Vagina (tissue), 2 donors: ENCODE measurements around the gene PCDHGB6.
"Not testable (repeated sequence)": the region's sequence is repeated elsewhere in the genome, so short reads cannot be mapped to it uniquely, and the experiment has no call there.

ENCODE experiments used
- CTCF ChIP-seq, 3 experiments: fragments of 450-650 bp in 2 of 3; fragments of 200-600 bp in 1 of 3; sonication (generic) in 1 of 3; IDR thresholded peaks; one replicate each; pipeline ENCODE4 v1.5.1; 2017 to 2019; ENCODE audit warnings: antibody characterized with exemption in 3 of 3, mild to moderate bottlenecking in 2 of 3, moderate library complexity in 2 of 3
- POLR2A ChIP-seq, 2 donors: fragments of 450-650 bp; IDR thresholded peaks; one replicate each; pipeline ENCODE4 v1.6.1; 2017; ENCODE audit warnings: antibody characterized with exemption in 2 of 2, mild to moderate bottlenecking in 2 of 2, moderate library complexity in 2 of 2
- POLR2AphosphoS5 ChIP-seq, 2 donors: sonication (generic); formaldehyde crosslinking; IDR thresholded peaks; one replicate each; pipeline ENCODE4 v1.9.0; 2017; ENCODE audit warnings: antibody characterized with exemption in 2 of 2, mild to moderate bottlenecking in 2 of 2, low read depth in 1 of 2; ENCODE audit not compliant: insufficient read depth in 1 of 2

GRCh38 chr5:141415275-141415618, 7.4 kb downstream of the PCDHGB6 start:
- not testable (repeated sequence) for TF ChIP-seq CTCF (IDR thresholded peaks at IDR 0.05); POLR2AphosphoS5 (IDR thresholded peaks at IDR 0.05; ENCODE audit: insufficient read depth in 1 of 2, low read depth in 1 of 2); POLR2A (IDR thresholded peaks at IDR 0.05)
